ENCODE data around the gene CECR2. TPM values are rescaled to one million over a fixed set of nuclear protein-coding genes. Genes with fewer than 3 reads are reported as not detected.
"Not testable (repeated sequence)": the region's sequence is repeated elsewhere in the genome, so short reads cannot be mapped to it uniquely, and the experiment has no call there.

The CECR2 gene
- total and polyA plus RNA-seq, 7 experiments from 2014 or later = 0.08 to 0.37 (median 0.15) TPM; not detected in 4

DNA sequence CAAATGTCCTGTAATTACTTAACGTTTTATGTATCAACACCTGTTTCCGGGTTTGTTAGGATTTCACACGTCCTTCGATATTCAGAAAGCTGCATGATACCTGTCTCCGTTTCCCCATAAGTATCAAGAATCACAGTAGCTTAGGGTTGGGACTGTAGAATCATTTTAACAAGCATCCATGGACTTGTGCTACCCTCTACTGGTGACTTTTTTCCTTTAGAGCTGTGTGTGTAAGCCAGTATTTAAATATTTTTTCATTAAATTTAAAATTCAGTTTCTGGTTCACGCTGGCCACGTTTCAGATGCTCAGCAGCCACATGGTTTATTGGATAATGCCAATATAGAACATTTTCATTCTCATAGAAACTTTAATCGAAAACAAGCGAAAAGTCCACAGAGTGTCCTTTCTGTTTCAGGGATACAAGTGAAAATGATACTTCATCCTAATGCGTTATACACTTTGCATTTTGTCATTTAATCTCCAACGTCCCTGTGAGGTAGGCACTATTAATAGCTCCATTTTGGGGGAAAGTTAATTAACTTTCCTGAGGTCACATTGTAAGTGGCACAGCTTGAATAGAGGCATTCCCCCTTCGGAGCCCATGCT lies 132.5 kb downstream of the CECR2 start:
- H3K4me1 Mint-ChIP-seq = peaks cover 0 to 3% (median 0%) of the 10 kb centered on the region in 7 donors
- peaks cover 0 to 9% (median 5%) of the 10 kb centered on the region in 5 donors for H3K27me3 Mint-ChIP-seq
- H3K4me3 Mint-ChIP-seq = no peak overlapping the region
- intact Hi-C loops (cut with micrococcal nuclease) = loop anchor here (1.0 to 5.0 kb wide), 9 partner anchors 134 to 585 kb away; partner anchors contain the start of gene HDHD5 (in 1 of the 2)
- POLR2A ChIA-PET = interaction anchor here (0.6 to 1.5 kb wide), 5 partner anchors 60 to 427 kb away, joined by 3 to 7 read pairs (median 4); no protein-coding TSS in a partner anchor
- peak in 7 of 9 donors; percentile 39 to 75 (median 61) for DNase-seq
- no peaks in the 10 kb centered on the region for H3K36me3 Mint-ChIP-seq
- no peaks in the 10 kb centered on the region for H3K36me3 ChIP-seq (ENCODE audit: control insufficient read depth in 2 of 3, insufficient read depth in 3 of 3, low read length in 3 of 3)
- no peaks in the 10 kb centered on the region for H3K4me1 ChIP-seq (ENCODE audit: control insufficient read depth in 2 of 2, insufficient read depth in 2 of 2, low read length in 2 of 2)
- no peak overlapping the region for H3K27ac Mint-ChIP-seq
- ATAC-seq = peak; percentile 87
- no peaks in the 10 kb centered on the region for H3K9me3 ChIP-seq (ENCODE audit: control insufficient read depth in 2 of 3, low read length in 3 of 3)
- no peak overlapping the region for H3K27ac ChIP-seq (ENCODE audit: low read depth, low read length)
- H3K4me3 ChIP-seq (ENCODE audit: low read length) = no peak overlapping the region
- H3K27me3 ChIP-seq (ENCODE audit: control insufficient read depth in 2 of 2, insufficient read depth in 2 of 2, low read length in 2 of 2) = no peaks in the 10 kb centered on the region
- H3K9me3 Mint-ChIP-seq = no peaks in the 10 kb centered on the region
- CTCF ChIA-PET = interaction anchor here (0.6 to 5.8 kb wide), 24 partner anchors 8 to 585 kb away, joined by 3 to 80 read pairs (median 4); partner anchors contain the start of gene ADA2

DNA sequence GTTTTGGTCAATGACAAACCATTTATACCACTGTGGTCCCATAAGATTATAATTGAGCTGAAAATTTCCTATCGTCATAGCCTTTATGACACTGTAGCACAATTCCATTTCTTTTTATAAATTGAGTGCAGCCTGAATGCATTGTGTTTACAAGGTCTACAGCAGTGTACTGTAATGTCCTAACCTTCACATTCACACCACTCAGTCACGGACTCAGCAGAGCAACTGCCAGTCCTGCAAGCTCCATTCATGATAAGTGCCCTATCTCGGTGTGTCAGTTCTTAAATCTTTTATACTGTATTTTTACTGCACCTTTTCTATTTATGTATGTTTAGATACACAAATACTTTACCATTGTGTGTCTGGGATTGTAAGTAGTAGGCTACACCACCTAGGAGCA lies 138.8 kb downstream of the CECR2 start:
- H3K27me3 Mint-ChIP-seq = peaks cover 4 to 44% (median 27%) of the 10 kb centered on the region in 5 donors
- no peaks in the 10 kb centered on the region for H3K4me1 ChIP-seq (ENCODE audit: control insufficient read depth in 2 of 2, insufficient read depth in 2 of 2, low read length in 2 of 2)
- ATAC-seq (no peak), DNase-seq (no peak)
- no peak overlapping the region for H3K4me3 ChIP-seq (ENCODE audit: low read length)
- intact Hi-C loops (cut with micrococcal nuclease) = no loop called here
- POLR2A ChIA-PET = no interaction called here
- H3K9me3 ChIP-seq (ENCODE audit: control insufficient read depth in 2 of 3, low read length in 3 of 3) = no peaks in the 10 kb centered on the region
- H3K4me1 Mint-ChIP-seq = no peaks in the 10 kb centered on the region
- no peak overlapping the region for H3K27ac Mint-ChIP-seq
- H3K36me3 ChIP-seq (ENCODE audit: control insufficient read depth in 2 of 3, insufficient read depth in 3 of 3, low read length in 3 of 3) = no peaks in the 10 kb centered on the region
- no peak overlapping the region for H3K4me3 Mint-ChIP-seq
- no peak overlapping the region for H3K27ac ChIP-seq (ENCODE audit: low read depth, low read length)
- H3K36me3 Mint-ChIP-seq = no peaks in the 10 kb centered on the region
- no peaks in the 10 kb centered on the region for H3K9me3 Mint-ChIP-seq
- CTCF ChIA-PET = no interaction called here
- no peaks in the 10 kb centered on the region for H3K27me3 ChIP-seq (ENCODE audit: control insufficient read depth in 2 of 2, insufficient read depth in 2 of 2, low read length in 2 of 2)

DNA sequence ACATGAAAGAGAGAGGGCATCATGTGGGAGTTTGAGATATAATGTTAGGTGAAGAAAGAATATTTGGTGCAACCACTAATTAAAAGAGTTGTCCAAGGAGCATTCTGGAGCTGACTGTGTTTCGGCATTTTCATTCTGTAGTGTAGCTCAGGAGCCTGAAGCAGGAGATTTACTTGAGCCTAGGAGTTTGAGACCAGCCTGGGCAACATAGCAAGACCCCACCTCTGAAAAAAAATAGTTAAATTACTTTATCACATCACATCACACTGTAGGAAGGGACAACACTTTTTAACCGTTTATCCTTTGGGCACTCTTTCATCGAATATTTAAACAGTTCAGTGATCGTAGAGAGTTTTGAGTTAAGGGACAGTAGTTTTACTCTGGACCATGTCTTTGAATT lies 143.7 kb downstream of the CECR2 start:
- H3K9me3 Mint-ChIP-seq = no peaks in the 10 kb centered on the region
- Histone ChIP-seq H3K36me3 (ENCODE audit: control insufficient read depth in 2 of 3, insufficient read depth in 3 of 3, low read length in 3 of 3) (no peaks in the 10 kb centered on the region), H3K4me3 (ENCODE audit: low read length) (no peak overlapping the region), H3K9me3 (ENCODE audit: control insufficient read depth in 2 of 3, low read length in 3 of 3) (no peaks in the 10 kb centered on the region), H3K27me3 (ENCODE audit: control insufficient read depth in 2 of 2, insufficient read depth in 2 of 2, low read length in 2 of 2) (no peaks in the 10 kb centered on the region), H3K4me1 (ENCODE audit: control insufficient read depth in 2 of 2, insufficient read depth in 2 of 2, low read length in 2 of 2) (no peaks in the 10 kb centered on the region), H3K27ac (ENCODE audit: low read depth, low read length) (no peak overlapping the region)
- H3K27me3 Mint-ChIP-seq = peaks cover 0 to 40% (median 25%) of the 10 kb centered on the region in 5 donors
- no peak for ATAC-seq
- H3K36me3 Mint-ChIP-seq = no peaks in the 10 kb centered on the region
- DNase-seq = no peak
- ChIA-PET CTCF (no interaction called here), POLR2A (interaction anchor here (0.6 kb wide), 1 partner anchor 447 kb away, joined by 3 read pairs; no protein-coding TSS in a partner anchor)
- no peak overlapping the region for H3K4me3 Mint-ChIP-seq
- H3K27ac Mint-ChIP-seq = no peak overlapping the region
- no peaks in the 10 kb centered on the region for H3K4me1 Mint-ChIP-seq
- intact Hi-C loops (cut with micrococcal nuclease) = no loop called here

DNA sequence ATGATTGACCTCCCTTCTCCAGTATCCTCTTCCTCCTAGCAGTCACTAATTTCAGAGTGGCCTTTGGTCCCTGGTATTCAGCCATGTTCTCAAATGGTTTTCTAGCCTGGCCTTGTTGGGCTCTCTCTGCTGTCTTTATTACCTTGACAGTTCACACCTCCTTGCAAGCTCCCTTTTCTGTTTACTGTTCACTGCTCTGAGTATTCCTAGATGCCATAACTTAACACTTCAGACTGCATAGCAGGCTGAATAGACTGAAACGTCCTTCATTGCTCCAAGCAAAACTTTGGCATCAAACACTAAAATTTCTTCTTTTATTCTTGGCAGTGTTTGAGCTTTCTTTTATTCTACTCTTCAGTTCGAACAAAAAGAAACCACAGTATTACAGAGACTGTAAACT lies 144.4 kb downstream of the CECR2 start:
- Mint-ChIP-seq H3K4me1 (no peaks in the 10 kb centered on the region), H3K4me3 (no peak overlapping the region), H3K27me3 (peaks cover 0 to 40% (median 21%) of the 10 kb centered on the region in 5 donors), H3K9me3 (no peaks in the 10 kb centered on the region), H3K36me3 (no peaks in the 10 kb centered on the region), H3K27ac (no peak overlapping the region)
- Histone ChIP-seq H3K27me3 (ENCODE audit: control insufficient read depth in 2 of 2, insufficient read depth in 2 of 2, low read length in 2 of 2) (no peaks in the 10 kb centered on the region), H3K9me3 (ENCODE audit: control insufficient read depth in 2 of 3, low read length in 3 of 3) (no peaks in the 10 kb centered on the region), H3K4me3 (ENCODE audit: low read length) (no peak overlapping the region), H3K36me3 (ENCODE audit: control insufficient read depth in 2 of 3, insufficient read depth in 3 of 3, low read length in 3 of 3) (no peaks in the 10 kb centered on the region), H3K27ac (ENCODE audit: low read depth, low read length) (no peak overlapping the region), H3K4me1 (ENCODE audit: control insufficient read depth in 2 of 2, insufficient read depth in 2 of 2, low read length in 2 of 2) (no peaks in the 10 kb centered on the region)
- DNase-seq (no peak), ATAC-seq (no peak)
- CTCF ChIA-PET = interaction anchor here (1.1 to 1.3 kb wide), 2 partner anchors 12 to 341 kb away, joined by 3 to 4 read pairs; no protein-coding TSS in a partner anchor
- POLR2A ChIA-PET = no interaction called here
- intact Hi-C loops (cut with micrococcal nuclease) = no loop called here

DNA sequence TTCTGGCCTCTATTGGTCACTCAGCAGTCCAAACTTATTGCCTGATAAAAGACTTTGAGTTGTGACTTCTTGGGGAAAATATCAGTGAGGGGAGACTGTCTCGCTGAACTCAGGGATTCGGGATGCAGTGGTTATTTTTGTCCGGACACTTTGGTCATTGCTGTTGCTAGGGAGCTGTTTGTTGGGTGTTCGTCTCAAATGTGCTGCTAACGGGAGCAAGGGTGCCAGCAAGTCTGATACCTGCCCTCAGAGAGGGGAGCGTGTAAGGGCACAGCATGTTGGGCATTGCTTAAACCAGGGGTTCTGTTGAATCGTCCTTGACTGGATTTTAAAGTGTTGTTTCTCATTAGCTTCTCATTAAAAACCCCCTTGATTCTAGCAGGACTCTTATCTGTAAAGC lies 144.8 kb downstream of the CECR2 start:
- Mint-ChIP-seq H3K4me1 (no peaks in the 10 kb centered on the region), H3K36me3 (no peaks in the 10 kb centered on the region), H3K27me3 (peaks cover 0 to 40% (median 16%) of the 10 kb centered on the region in 5 donors), H3K27ac (peak overlapping the region in 1 of 9 donors; percentile 81), H3K9me3 (no peaks in the 10 kb centered on the region), H3K4me3 (no peak overlapping the region)
- ChIA-PET CTCF (interaction anchor here (1.1 to 1.3 kb wide), 2 partner anchors 12 to 342 kb away, joined by 3 to 4 read pairs; no protein-coding TSS in a partner anchor), POLR2A (no interaction called here)
- intact Hi-C loops (cut with micrococcal nuclease) = no loop called here
- no peak for DNase-seq
- Histone ChIP-seq H3K4me3 (ENCODE audit: low read length) (no peak overlapping the region), H3K36me3 (ENCODE audit: control insufficient read depth in 2 of 3, insufficient read depth in 3 of 3, low read length in 3 of 3) (no peaks in the 10 kb centered on the region), H3K4me1 (ENCODE audit: control insufficient read depth in 2 of 2, insufficient read depth in 2 of 2, low read length in 2 of 2) (no peaks in the 10 kb centered on the region), H3K9me3 (ENCODE audit: control insufficient read depth in 2 of 3, low read length in 3 of 3) (no peaks in the 10 kb centered on the region), H3K27ac (ENCODE audit: low read depth, low read length) (no peak overlapping the region), H3K27me3 (ENCODE audit: control insufficient read depth in 2 of 2, insufficient read depth in 2 of 2, low read length in 2 of 2) (no peaks in the 10 kb centered on the region)
- no peak for ATAC-seq

DNA sequence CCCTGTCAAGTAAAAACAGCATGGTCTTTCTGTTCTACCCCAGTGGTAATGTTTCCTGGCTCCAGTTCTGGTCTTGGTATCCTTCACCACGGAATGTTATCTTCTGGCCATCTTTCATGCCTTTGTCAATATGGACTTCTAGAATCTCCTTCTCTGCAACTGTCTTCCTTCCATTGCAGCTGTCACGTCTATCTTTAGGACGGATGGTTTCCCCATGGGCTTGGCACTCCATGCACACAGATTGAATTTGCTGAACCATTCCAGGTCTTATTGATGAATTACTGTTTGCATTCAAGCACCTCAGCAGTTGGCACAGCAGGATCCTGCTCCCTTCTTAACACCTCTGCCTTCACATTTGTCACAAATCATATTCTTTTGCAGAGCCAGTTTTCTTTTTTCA lies 149.1 kb downstream of the CECR2 start:
- ATAC-seq (no peak), DNase-seq (no peak)
- intact Hi-C loops (cut with micrococcal nuclease) = no loop called here
- H3K36me3 Mint-ChIP-seq = no peaks in the 10 kb centered on the region
- Histone ChIP-seq H3K4me1 (ENCODE audit: control insufficient read depth in 2 of 2, insufficient read depth in 2 of 2, low read length in 2 of 2) (no peaks in the 10 kb centered on the region), H3K27me3 (ENCODE audit: control insufficient read depth in 2 of 2, insufficient read depth in 2 of 2, low read length in 2 of 2) (no peaks in the 10 kb centered on the region), H3K27ac (ENCODE audit: low read depth, low read length) (no peak overlapping the region), H3K36me3 (ENCODE audit: control insufficient read depth in 2 of 3, insufficient read depth in 3 of 3, low read length in 3 of 3) (no peaks in the 10 kb centered on the region), H3K9me3 (ENCODE audit: control insufficient read depth in 2 of 3, low read length in 3 of 3) (no peaks in the 10 kb centered on the region), H3K4me3 (ENCODE audit: low read length) (no peak overlapping the region)
- H3K4me3 Mint-ChIP-seq = no peak overlapping the region
- H3K27ac Mint-ChIP-seq = no peak overlapping the region
- H3K27me3 Mint-ChIP-seq = peaks cover 0 to 21% (median 10%) of the 10 kb centered on the region in 5 donors
- CTCF ChIA-PET = no interaction called here
- no peaks in the 10 kb centered on the region for H3K4me1 Mint-ChIP-seq
- POLR2A ChIA-PET = no interaction called here
- peaks cover 0 to 1% (median 0%) of the 10 kb centered on the region in 11 donors for H3K9me3 Mint-ChIP-seq

GRCh38 chr22:17521971-17522370 lies 152.7 kb downstream of the CECR2 start:
- H3K27ac Mint-ChIP-seq, CTCF ChIA-PET: not testable (repeated sequence)

More at GRCh38 chr22:17521971-17522370, 152.7 kb downstream of the CECR2 start:
- H3K4me3 Mint-ChIP-seq; ATAC-seq; H3K9me3 Mint-ChIP-seq; POLR2A ChIA-PET; H3K9me3 ChIP-seq (ENCODE audit: control insufficient read depth in 2 of 3, low read length in 3 of 3); H3K4me1 ChIP-seq (ENCODE audit: control insufficient read depth in 2 of 2, insufficient read depth in 2 of 2, low read length in 2 of 2); H3K4me3 ChIP-seq (ENCODE audit: low read length); intact Hi-C loops (cut with micrococcal nuclease); H3K4me1 Mint-ChIP-seq; H3K36me3 Mint-ChIP-seq; H3K27ac ChIP-seq (ENCODE audit: low read depth, low read length); H3K27me3 ChIP-seq (ENCODE audit: control insufficient read depth in 2 of 2, insufficient read depth in 2 of 2, low read length in 2 of 2); DNase-seq; H3K36me3 ChIP-seq (ENCODE audit: control insufficient read depth in 2 of 3, insufficient read depth in 3 of 3, low read length in 3 of 3): not testable (repeated sequence)
- H3K27me3 Mint-ChIP-seq = peaks cover 9 to 34% (median 16%) of the 10 kb centered on the region in 5 donors

All from naive thymus-derived CD4-positive, alpha-beta T cell (primary cell).